Activated CD4-positive, alpha-beta T cell treated with anti-CD3 and anti-CD28 coated beads, Interleukin-2, amount 50 U/mL, for 1 hour (primary cell): ENCODE data around the gene UACA.
"Not testable (repeated sequence)": the region's sequence is repeated elsewhere in the genome, so short reads cannot be mapped to it uniquely, and the experiment has no call there.

ENCODE experiments used
- DNase-seq: peaks from one replicate; pipeline ENCODE4 v3.0.0-alpha.2; 2020

UACA gene

GRCh38 chr15:70617076-70617910 lies 146.1 kb downstream of the UACA start:
- DNase-seq: no peak

- DNase-seq: not testable (repeated sequence)
These were observed 147.0 kb downstream of the UACA start for GRCh38 chr15:70616311-70616756.

GRCh38 chr15:70615435-70616310 lies 147.7 kb downstream of the UACA start:
- DNase-seq: no peak

GRCh38 chr15:70614221-70614620 lies 149.1 kb downstream of the UACA start:
- no peak for DNase-seq

- DNase-seq: no peak
These were observed 150.1 kb downstream of the UACA start for GRCh38 chr15:70613271-70613670.

GRCh38 chr15:70611286-70611685 lies 152.1 kb downstream of the UACA start:
- DNase-seq: no peak

GRCh38 chr15:70610541-70610940 lies 152.8 kb downstream of the UACA start:
- no peak for DNase-seq

- no peak for DNase-seq
These were observed 153.5 kb downstream of the UACA start for GRCh38 chr15:70609889-70610288.

- DNase-seq: no peak
These were observed 155.2 kb downstream of the UACA start for GRCh38 chr15:70608144-70608543.

- DNase-seq: no peak
These were observed 157.6 kb downstream of the UACA start for GRCh38 chr15:70605606-70606410.

- no peak for DNase-seq
These were observed 158.6 kb downstream of the UACA start for GRCh38 chr15:70604666-70605315.
